ENCODE results near the gene SMIM29.

SMIM29 gene

DNA sequence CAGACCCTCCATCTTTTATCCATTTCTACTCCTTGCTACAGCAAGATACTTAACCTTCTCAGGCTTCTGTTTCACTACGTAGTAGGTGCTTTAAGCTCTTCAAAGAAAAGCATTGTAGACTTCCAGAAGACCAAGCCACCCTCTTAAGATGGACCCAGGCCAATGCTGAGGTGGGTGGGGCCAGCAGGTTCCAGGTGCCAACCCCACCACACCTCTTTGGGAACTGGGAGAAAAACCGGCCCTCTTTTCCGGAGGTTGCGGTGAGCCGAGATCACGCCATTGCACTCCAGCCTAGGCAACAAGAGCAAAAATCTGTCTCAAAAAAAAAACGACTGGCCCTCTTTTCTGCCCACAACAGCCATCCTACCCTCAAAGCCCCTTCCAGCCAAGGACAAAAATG, 22.7 kb downstream of the SMIM29 start:
- no peak for DNase-seq (ENCODE audit: low spot score)

DNA sequence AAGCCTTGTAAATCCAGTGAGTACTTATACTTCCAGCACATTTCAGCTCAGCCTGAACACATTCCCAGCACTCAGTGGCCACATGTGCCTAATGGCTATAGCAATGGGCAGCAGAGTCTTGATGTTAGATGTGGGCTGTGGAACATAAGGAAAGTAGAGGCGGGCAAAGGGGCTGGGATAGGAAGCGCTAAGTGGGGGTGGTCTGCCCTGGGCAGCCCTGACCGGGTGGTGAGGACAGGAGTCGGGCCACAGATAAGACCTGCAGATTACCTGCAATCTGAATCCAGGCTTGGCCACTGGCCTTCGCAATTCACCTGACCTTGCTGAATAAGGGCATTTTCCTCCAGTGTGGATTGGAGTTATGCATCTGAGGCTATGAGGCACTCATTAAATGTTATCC, 23.3 kb downstream of the SMIM29 start:
- no peak for DNase-seq (ENCODE audit: low spot score)

DNA sequence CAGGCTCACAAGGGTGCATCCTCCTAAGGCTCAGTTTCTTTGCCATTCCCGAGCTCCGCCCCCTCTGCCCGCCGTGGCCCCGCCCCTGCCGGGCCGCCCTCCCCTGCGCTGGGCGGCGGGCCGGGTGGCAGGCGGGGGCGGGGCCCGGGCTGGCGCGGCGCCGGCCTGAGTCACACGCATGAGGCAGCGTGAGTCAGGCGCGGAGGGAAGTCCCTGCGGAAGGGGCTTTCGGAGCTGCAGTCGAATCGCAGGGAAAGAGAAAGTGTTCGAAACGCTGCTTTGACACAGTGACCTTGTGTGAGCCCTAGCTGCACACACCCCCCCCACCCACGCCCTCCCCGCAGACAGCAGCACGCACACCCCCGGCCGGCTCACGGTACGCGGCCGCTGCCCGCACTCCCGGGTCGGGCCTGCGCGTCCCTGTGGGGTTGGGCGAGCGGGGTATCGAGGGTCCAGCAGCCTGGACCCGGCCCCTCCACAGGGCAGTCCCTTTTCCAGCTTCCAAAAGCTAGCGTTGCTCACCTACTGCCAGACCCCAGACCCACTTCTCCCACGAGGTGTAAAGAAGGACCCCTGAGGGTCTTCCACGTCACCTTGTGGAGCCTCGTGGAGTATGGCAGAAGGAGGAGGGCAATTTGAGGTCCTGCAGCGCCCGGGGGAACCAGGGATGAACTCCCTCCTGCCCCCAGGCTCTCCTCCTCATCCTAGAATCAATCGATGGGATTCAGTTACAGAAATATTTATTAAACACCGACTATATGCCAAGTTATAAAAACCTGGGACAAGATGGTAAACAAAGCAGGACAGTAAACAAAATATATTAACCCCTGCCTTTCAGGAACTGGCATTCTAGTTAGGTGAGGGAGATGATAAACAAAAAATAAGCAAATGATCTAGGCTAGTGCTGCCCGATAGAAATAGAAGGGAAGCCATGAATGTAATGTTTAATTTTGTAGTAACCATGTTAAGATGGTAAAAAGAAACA, 24.6 kb downstream of the SMIM29 start:
- peak; percentile 96 for DNase-seq (ENCODE audit: low spot score)

DNA sequence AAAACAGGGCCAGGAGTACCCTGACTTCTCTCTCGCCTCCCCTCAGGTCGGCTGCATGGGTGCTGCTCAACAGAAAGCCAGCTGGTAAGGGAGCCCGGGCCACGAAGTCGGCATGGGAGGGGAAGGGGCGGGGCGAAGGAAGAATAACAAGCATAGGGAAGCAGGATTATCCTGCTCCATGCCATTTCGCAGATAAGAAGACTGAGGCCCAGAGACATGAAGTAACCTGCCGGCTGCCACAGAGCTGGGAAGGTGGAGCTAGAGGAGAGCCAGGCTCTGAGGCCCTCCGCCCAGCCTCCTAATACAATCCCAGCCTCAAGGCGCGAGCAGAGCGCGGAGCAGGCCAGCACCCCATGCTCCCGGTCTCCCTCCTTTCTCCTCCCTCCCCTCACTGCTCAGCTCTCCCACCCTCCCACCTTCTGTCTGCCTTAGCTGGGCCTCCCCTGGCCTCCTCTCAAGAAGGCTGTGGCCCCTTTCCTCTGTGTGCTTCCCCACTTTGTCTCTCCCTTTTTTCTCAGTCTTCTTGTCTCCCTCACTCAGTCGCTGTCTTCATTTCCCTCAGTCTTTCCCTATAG, 25.3 kb downstream of the SMIM29 start:
- DNase-seq (ENCODE audit: low spot score), result no peak

DNA sequence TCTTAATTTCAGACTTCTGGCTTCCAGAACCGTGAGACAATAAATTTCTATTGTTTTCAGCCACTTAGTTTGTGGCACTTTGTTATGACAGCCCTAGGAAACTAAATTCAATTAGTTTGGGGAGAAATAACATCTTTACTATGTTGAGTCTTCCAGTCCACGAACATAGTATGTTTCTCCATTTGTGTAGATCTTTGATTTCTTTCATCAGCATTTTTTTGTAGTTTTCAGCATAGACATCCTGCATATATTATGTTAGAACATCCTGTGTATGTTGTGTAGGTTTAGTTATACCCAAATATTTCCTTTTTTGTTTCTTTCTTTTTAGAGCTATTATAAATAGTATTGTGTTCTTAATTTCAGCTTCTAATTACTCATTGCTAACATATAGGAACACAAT, 30.1 kb downstream of the SMIM29 start:
- DNase-seq (ENCODE audit: low spot score), result no peak

- no peak for DNase-seq (ENCODE audit: low spot score)
Measured at GRCh38 chr6:34213772-34214171, 35.0 kb downstream of the SMIM29 start.

DNA sequence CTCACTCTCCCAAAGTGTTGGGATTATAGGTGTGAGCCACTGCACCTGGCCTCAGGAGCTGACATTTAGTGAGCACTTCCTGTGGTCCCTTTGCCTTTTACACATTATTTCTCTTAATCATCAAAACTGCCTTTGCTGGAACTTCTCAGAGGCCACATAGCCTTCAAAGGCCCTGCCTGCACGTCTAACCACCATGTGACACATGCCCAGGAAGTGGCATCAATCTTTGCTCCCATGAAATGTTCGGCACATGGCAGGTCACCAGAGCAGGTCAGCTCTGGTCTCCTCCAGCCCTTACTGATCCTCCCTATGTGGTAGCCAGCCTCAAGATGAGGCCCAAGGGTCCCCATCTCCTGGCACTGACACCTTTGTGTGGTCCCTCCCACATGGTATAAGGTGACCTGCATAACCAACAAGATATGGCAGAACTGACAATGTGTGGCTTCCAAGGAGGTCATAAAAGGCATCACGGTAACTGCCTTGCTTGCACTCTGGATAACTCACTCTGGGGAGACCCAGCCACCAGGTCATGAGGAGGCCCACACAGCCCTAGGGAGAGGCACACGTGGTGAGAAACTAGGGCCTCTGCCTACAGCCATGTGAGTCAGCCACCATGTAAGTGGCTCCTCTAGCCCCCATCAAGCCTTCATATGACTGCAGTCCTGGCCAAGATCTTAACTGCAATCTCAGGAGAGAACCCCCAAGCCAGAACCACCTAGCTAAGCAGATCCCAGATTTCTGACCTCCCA, 40.9 kb downstream of the SMIM29 start:
- no peak for DNase-seq (ENCODE audit: low spot score)

DNA sequence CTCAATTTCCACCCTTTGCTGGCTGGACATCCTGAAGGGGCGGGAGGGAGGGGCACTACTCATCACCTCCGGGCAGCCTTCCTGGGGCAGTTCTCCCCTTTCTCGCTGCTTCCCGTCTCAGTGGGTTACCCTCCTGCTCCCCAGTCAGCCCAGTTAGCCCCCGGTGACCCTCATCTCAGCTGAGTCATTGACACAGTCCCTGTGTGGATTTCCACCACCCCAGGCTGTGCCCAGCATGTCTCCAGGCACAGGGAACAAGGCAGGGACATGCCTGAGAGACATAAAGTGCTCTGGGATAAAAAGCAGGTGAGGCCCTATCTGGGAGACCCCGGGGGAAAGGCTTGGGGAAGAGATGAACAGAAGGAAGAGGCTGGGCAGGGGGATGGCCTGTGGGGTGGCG, 42.1 kb downstream of the SMIM29 start:
- DNase-seq (ENCODE audit: low spot score), result no peak

DNA sequence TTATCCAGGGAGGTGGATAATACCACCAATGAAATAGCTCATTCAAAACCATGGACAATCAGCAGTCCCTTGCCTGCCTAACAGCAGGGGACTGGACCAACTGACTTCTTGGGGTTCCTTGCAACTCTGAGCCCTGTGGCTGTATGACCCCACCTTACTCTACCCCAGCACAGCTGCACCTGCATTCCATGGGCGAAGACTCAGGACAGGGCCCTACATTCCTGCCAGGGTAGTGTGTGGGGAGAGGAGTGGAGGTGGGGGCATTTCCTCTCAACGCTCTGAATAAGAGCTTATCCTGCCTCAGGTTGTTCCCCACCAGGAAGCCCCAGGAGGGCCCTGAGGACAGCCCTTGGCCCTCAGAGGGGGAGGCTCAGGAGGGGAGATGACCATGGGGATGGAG, 42.9 kb downstream of the SMIM29 start:
- DNase-seq (ENCODE audit: low spot score), result no peak

DNA sequence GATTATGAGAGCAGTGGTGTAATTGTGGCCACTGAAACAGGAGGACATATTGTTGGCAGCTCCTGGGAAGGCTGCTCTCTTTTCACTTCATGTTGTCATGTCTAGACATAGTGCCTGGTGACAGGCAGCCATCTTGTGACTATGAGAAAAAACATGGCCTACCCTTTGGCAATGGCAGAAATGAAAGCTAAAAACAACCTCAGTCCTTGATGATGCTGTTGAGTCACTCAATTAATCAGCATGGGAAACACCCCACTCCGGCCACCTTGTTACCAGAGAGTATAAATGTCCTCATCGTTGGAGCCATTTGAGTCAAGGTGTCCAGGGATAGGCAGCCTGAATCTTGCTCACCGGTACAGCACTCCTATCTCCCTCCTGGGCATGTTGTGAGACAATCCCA, 43.3 kb downstream of the SMIM29 start:
- DNase-seq (ENCODE audit: low spot score), result no peak

DNA sequence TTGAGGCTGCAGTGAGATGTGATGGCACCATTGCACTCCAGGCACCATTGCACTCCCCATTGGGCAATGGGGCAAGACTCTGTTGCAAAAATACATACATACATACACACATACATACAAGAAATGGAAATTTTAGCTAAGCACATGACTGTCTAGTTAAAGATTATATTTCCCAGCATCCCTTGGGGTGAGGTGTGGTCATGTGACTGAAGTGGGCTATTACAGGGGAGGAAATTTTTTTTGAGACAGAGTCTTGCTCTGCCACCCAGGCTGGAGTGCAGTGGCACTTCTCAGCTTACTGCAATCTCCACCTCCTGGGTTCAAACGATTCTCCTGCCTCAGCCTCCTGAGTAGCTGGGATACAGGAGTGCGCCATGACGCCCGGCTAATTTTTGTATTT, 44.1 kb downstream of the SMIM29 start:
- no peak for DNase-seq (ENCODE audit: low spot score)

- DNase-seq (ENCODE audit: low spot score), result no peak
Measured at GRCh38 chr6:34202329-34203201, 46.2 kb downstream of the SMIM29 start.

GRCh38 chr6:34201455-34202107, 47.2 kb downstream of the SMIM29 start:
- no peak for DNase-seq (ENCODE audit: low spot score)

DNA sequence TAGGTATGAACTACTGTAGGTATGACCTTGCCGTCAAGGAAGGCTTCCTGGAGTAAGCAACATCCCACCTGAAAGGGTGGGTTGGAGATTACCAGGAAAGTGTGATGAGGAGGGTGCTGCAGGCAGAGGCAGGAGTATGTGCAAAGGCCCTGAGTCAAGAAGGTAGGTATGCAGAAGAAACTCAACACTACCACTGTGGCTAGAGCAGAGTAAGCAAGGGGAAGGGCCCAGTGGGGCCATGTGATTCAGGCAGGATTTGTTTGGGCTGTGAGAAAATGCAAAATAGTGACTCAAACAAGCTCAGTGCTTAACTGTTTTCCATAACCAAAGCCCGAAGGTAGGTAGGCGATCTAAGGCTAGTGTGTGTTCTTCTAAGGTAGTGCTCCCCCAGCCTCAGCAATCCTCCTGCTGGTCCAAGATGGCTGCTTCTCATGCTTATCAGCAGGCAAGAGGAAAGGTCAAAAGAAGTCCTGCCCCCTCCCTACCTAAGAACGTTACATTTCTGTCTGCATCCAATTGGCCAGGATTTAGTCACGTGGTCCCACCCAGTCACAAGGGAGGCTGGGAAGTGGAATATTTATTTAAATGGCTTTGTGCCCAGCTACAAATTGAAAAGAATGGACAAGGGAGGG, 48.4 kb downstream of the SMIM29 start:
- DNase-seq (ENCODE audit: low spot score), result no peak

GRCh38 chr6:34196833-34197195, 52.0 kb downstream of the SMIM29 start:
- no peak for DNase-seq (ENCODE audit: low spot score)
